ENCODE data around the gene TEFM. TPM values are rescaled to one million over a fixed set of nuclear protein-coding genes. Genes with fewer than 3 reads are reported as not detected.
"Not testable (repeated sequence)": the region's sequence is repeated elsewhere in the genome, so short reads cannot be mapped to it uniquely, and the experiment has no call there.

TEFM gene
- total RNA-seq, 1 donor from 2014 or later: 12.0 TPM

- peak; percentile 56 for DNase-seq (ENCODE audit: low spot score)
Observed at GRCh38 chr17:30921544-30922196, 15.6 kb upstream of the TEFM start, which contains the start of gene ADAP2. TSS of gene ADAP2 (plus strand) at chr17:30921945. CDS start at chr17:30922015, 70 bp downstream.

- no peak for DNase-seq (ENCODE audit: low spot score)
Observed at GRCh38 chr17:30920683-30921543, 14.9 kb upstream of the TEFM start.

GRCh38 chr17:30920282-30920681 lies 14.2 kb upstream of the TEFM start:
- DNase-seq (ENCODE audit: low spot score): no peak

- no peak for DNase-seq (ENCODE audit: low spot score)
Observed at GRCh38 chr17:30917050-30917449, 11.0 kb upstream of the TEFM start.

GRCh38 chr17:30915833-30916611 lies 10.0 kb upstream of the TEFM start:
- no peak for DNase-seq (ENCODE audit: low spot score)

GRCh38 chr17:30913955-30914354 lies 7.9 kb upstream of the TEFM start:
- no peak for DNase-seq (ENCODE audit: low spot score)

- not testable (repeated sequence) for DNase-seq (ENCODE audit: low spot score)
Observed at GRCh38 chr17:30910151-30910550, 4.1 kb upstream of the TEFM start.

- DNase-seq (ENCODE audit: low spot score): no peak
Observed at GRCh38 chr17:30908717-30909420, 2.8 kb upstream of the TEFM start.

- no peak for DNase-seq (ENCODE audit: low spot score)
Observed at GRCh38 chr17:30905742-30906100, 317 bp downstream of the TEFM start.

GRCh38 chr17:30897311-30897710 lies 8.7 kb downstream of the TEFM start:
- no peak for DNase-seq (ENCODE audit: low spot score)

GRCh38 chr17:30894236-30894635 lies 11.8 kb downstream of the TEFM start:
- DNase-seq (ENCODE audit: low spot score): no peak

- no peak for DNase-seq (ENCODE audit: low spot score)
Observed at GRCh38 chr17:30886187-30886586, 19.9 kb downstream of the TEFM start.

GRCh38 chr17:30869005-30869404 lies 37.0 kb downstream of the TEFM start:
- no peak for DNase-seq (ENCODE audit: low spot score)

GRCh38 chr17:30864636-30865035 lies 41.4 kb downstream of the TEFM start:
- no peak for DNase-seq (ENCODE audit: low spot score)

- no peak for DNase-seq (ENCODE audit: low spot score)
Observed at GRCh38 chr17:30858556-30859250, 47.3 kb downstream of the TEFM start.

- no peak for DNase-seq (ENCODE audit: low spot score)
Observed at GRCh38 chr17:30854146-30854545, 51.9 kb downstream of the TEFM start.

Other genes starting within 250 kb of the TEFM start
- 11.6 TPM for gene CRLF3, start 81.5 kb downstream of the TEFM start, total RNA-seq
- 0.92 TPM for gene ATAD5, start 74.3 kb downstream of the TEFM start, total RNA-seq
- 21.7 TPM for gene ADAP2, start 15.7 kb upstream of the TEFM start, total RNA-seq
- gene RNF135, start 64.8 kb upstream of the TEFM start, total RNA-seq: 22.3 TPM
- 50.8 TPM for gene NF1, start 188.7 kb upstream of the TEFM start, total RNA-seq